ENCODE measurements around the gene MAGI2. TPM values are rescaled to one million over a fixed set of nuclear protein-coding genes. Genes with fewer than 3 reads are reported as not detected.

MAGI2 gene
- total and polyA plus RNA-seq, 2 experiments from 2014 or later = 10.4 to 26.4 TPM

DNA sequence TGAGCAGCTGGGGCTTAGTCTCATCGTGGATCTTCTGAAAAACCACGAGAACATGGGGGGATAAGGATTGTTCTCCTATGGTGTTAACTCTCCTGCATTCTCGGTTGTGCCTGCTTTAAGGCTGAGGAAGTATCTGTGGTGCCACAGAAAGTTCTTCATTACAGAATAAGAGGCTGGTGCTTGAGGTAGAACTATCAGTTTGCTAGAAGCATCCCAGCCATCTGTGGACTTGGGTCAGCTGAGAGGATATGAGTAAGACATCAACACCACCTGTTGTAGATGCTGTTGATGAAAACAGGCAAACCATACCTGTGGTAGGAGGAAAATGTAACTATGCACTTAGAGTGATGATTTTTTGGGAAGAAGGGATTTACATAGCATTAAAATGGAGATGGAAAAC is 1238.3 kb downstream of the MAGI2 start:
- Histone ChIP-seq H3K4me1 (ENCODE audit: insufficient read depth) (peaks cover 4% of the 10 kb centered on the region), H3K79me2 (replicated peaks; ENCODE audit: insufficient read depth) (no peaks in the 10 kb centered on the region), H3K27ac (ENCODE audit: low read depth) (no peak overlapping the region), H3K36me3 (ENCODE audit: insufficient read depth) (no peaks in the 10 kb centered on the region), H3F3A (replicated peaks; ENCODE audit: low read depth) (no peaks in the 10 kb centered on the region), H3K27me3 (ENCODE audit: insufficient read depth) (no peaks in the 10 kb centered on the region), H3K9me2 (ENCODE audit: insufficient read depth) (peaks cover 12% of the 10 kb centered on the region), H2AFZ (no peak overlapping the region), H3K4me3 (no peak overlapping the region), H3K4me2 (no peak overlapping the region), H4K20me1 (replicated peaks; ENCODE audit: insufficient read depth) (no peaks in the 10 kb centered on the region)
- ATAC-seq (no peak), DNase-seq (ENCODE audit: low spot score) (no peak)
- Mint-ChIP-seq H3K27me3 (ENCODE audit: insufficient read depth, low read depth, poor library complexity) (peaks cover 2% of the 10 kb centered on the region), H3K9me3 (no peaks in the 10 kb centered on the region), H3K27ac (no peak overlapping the region; the same call in 1 of the 2 replicates), H3K4me1 (peaks cover 20% of the 10 kb centered on the region), H3K4me3 (no peak overlapping the region), H3K36me3 (ENCODE audit: low read depth) (no peaks in the 10 kb centered on the region; the same call in 1 of the 3 replicates)
- TF ChIP-seq, protein P1, sequence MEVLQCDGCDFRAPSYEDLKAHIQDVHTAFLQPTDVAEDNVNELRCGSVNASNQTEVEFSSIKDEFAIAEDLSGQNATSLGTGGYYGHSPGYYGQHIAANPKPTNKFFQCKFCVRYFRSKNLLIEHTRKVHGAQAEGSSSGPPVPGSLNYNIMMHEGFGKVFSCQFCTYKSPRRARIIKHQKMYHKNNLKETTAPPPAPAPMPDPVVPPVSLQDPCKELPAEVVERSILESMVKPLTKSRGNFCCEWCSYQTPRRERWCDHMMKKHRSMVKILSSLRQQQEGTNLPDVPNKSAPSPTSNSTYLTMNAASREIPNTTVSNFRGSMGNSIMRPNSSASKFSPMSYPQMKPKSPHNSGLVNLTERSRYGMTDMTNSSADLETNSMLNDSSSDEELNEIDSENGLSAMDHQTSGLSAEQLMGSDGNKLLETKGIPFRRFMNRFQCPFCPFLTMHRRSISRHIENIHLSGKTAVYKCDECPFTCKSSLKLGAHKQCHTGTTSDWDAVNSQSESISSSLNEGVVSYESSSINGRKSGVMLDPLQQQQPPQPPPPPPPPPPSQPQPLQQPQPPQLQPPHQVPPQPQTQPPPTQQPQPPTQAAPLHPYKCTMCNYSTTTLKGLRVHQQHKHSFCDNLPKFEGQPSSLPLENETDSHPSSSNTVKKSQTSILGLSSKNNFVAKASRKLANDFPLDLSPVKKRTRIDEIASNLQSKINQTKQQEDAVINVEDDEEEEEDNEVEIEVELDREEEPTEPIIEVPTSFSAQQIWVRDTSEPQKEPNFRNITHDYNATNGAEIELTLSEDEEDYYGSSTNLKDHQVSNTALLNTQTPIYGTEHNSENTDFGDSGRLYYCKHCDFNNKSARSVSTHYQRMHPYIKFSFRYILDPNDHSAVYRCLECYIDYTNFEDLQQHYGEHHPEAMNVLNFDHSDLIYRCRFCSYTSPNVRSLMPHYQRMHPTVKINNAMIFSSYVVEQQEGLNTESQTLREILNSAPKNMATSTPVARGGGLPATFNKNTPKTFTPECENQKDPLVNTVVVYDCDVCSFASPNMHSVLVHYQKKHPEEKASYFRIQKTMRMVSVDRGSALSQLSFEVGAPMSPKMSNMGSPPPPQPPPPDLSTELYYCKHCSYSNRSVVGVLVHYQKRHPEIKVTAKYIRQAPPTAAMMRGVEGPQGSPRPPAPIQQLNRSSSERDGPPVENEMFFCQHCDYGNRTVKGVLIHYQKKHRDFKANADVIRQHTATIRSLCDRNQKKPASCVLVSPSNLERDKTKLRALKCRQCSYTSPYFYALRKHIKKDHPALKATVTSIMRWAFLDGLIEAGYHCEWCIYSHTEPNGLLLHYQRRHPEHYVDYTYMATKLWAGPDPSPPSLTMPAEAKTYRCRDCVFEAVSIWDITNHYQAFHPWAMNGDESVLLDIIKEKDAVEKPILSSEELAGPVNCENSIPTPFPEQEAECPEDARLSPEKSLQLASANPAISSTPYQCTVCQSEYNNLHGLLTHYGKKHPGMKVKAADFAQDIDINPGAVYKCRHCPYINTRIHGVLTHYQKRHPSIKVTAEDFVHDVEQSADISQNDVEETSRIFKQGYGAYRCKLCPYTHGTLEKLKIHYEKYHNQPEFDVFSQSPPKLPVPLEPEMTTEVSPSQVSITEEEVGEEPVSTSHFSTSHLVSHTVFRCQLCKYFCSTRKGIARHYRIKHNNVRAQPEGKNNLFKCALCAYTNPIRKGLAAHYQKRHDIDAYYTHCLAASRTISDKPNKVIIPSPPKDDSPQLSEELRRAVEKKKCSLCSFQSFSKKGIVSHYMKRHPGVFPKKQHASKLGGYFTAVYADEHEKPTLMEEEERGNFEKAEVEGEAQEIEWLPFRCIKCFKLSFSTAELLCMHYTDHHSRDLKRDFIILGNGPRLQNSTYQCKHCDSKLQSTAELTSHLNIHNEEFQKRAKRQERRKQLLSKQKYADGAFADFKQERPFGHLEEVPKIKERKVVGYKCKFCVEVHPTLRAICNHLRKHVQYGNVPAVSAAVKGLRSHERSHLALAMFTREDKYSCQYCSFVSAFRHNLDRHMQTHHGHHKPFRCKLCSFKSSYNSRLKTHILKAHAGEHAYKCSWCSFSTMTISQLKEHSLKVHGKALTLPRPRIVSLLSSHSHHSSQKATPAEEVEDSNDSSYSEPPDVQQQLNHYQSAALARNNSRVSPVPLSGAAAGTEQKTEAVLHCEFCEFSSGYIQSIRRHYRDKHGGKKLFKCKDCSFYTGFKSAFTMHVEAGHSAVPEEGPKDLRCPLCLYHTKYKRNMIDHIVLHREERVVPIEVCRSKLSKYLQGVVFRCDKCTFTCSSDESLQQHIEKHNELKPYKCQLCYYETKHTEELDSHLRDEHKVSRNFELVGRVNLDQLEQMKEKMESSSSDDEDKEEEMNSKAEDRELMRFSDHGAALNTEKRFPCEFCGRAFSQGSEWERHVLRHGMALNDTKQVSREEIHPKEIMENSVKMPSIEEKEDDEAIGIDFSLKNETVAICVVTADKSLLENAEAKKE (CRISPR knock-in tag; IDR thresholded peaks at IDR 0.05) = no peak
- no peak for TF ChIP-seq POLR2AphosphoS5 (IDR thresholded peaks at IDR 0.05; ENCODE audit: low read depth)
- TF ChIP-seq ZNF114 (CRISPR knock-in tag; IDR thresholded peaks at IDR 0.05) = no peak
- no peak for TF ChIP-seq STAT1 (IDR thresholded peaks at IDR 0.05; ENCODE audit: unreplicated experiment)
- TF ChIP-seq JUNB (IDR thresholded peaks at IDR 0.05; ENCODE audit: unreplicated experiment) = no peak
- TF ChIP-seq REST (IDR thresholded peaks at IDR 0.05; ENCODE audit: unreplicated experiment) = no peak
- TF ChIP-seq EZH2phosphoT487 (IDR thresholded peaks at IDR 0.05; ENCODE audit: unreplicated experiment) = no peak
- TF ChIP-seq, protein P2, sequence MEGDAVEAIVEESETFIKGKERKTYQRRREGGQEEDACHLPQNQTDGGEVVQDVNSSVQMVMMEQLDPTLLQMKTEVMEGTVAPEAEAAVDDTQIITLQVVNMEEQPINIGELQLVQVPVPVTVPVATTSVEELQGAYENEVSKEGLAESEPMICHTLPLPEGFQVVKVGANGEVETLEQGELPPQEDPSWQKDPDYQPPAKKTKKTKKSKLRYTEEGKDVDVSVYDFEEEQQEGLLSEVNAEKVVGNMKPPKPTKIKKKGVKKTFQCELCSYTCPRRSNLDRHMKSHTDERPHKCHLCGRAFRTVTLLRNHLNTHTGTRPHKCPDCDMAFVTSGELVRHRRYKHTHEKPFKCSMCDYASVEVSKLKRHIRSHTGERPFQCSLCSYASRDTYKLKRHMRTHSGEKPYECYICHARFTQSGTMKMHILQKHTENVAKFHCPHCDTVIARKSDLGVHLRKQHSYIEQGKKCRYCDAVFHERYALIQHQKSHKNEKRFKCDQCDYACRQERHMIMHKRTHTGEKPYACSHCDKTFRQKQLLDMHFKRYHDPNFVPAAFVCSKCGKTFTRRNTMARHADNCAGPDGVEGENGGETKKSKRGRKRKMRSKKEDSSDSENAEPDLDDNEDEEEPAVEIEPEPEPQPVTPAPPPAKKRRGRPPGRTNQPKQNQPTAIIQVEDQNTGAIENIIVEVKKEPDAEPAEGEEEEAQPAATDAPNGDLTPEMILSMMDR (conservative IDR thresholded peaks at IDR 0.05; ENCODE audit: low read depth in 2 of 2) = no peak
- TF ChIP-seq ZNF331 (CRISPR knock-in tag; IDR thresholded peaks at IDR 0.05; ENCODE audit: low read depth) = no peak
